ENCODE data around the gene FRAS1.
"Not testable (repeated sequence)": the region's sequence is repeated elsewhere in the genome, so short reads cannot be mapped to it uniquely, and the experiment has no call there.

The FRAS1 gene

GRCh38 chr4:78225236-78225635 lies 168.1 kb downstream of the FRAS1 start:
- no peak for DNase-seq

- DNase-seq, result no peak
These were observed 169.2 kb downstream of the FRAS1 start for GRCh38 chr4:78226279-78226678.

- no peak for DNase-seq
These were observed 170.4 kb downstream of the FRAS1 start for GRCh38 chr4:78227411-78228057.

GRCh38 chr4:78235800-78236199 lies 178.7 kb downstream of the FRAS1 start:
- no peak for DNase-seq

GRCh38 chr4:78237360-78237759 lies 180.2 kb downstream of the FRAS1 start:
- DNase-seq, result no peak

- no peak for DNase-seq
These were observed 184.9 kb downstream of the FRAS1 start for GRCh38 chr4:78242071-78242470.

GRCh38 chr4:78244705-78245485 lies 187.8 kb downstream of the FRAS1 start:
- DNase-seq, result no peak

- DNase-seq, result no peak
These were observed 190.6 kb downstream of the FRAS1 start for GRCh38 chr4:78247536-78248285.

GRCh38 chr4:78250500-78250899 lies 193.4 kb downstream of the FRAS1 start:
- no peak for DNase-seq

- not testable (repeated sequence) for DNase-seq
These were observed 195.7 kb downstream of the FRAS1 start for GRCh38 chr4:78252773-78253172.

- no peak for DNase-seq
These were observed 197.8 kb downstream of the FRAS1 start for GRCh38 chr4:78254893-78255292.

- DNase-seq, result no peak
These were observed 207.9 kb downstream of the FRAS1 start for GRCh38 chr4:78265006-78265405.

- no peak for DNase-seq
These were observed 210.7 kb downstream of the FRAS1 start for GRCh38 chr4:78267790-78268189.

GRCh38 chr4:78268597-78268996 lies 211.5 kb downstream of the FRAS1 start:
- DNase-seq, result no peak

GRCh38 chr4:78275450-78275849 lies 218.3 kb downstream of the FRAS1 start:
- not testable (repeated sequence) for DNase-seq

GRCh38 chr4:78286281-78286680 lies 229.2 kb downstream of the FRAS1 start:
- no peak for DNase-seq

GRCh38 chr4:78288327-78288726 lies 231.2 kb downstream of the FRAS1 start:
- DNase-seq, result no peak

GRCh38 chr4:78291277-78291676 lies 234.2 kb downstream of the FRAS1 start:
- DNase-seq, result no peak

- DNase-seq, result no peak
These were observed 235.2 kb downstream of the FRAS1 start for GRCh38 chr4:78292341-78292740.

- no peak for DNase-seq
These were observed 235.7 kb downstream of the FRAS1 start for GRCh38 chr4:78292856-78293255.

GRCh38 chr4:78293348-78293747 lies 236.2 kb downstream of the FRAS1 start:
- no peak for DNase-seq

- DNase-seq, result no peak
These were observed 236.7 kb downstream of the FRAS1 start for GRCh38 chr4:78293821-78294301.

- no peak for DNase-seq
These were observed 239.1 kb downstream of the FRAS1 start for GRCh38 chr4:78296261-78296660.
